HAP-1 (cell line): ENCODE measurements around the gene CCDC183.
A peak's percentile ranks its signal among the peaks of the same experiment; 100 is the strongest.
"Not testable (repeated sequence)": the region's sequence is repeated elsewhere in the genome, so short reads cannot be mapped to it uniquely, and the experiment has no call there.

Source experiments
- DNase-seq, 2 experiments: peaks; one replicate each; pipeline ENCODE4 v3.0.0-alpha.2; 2016 to 2020; ENCODE audit warnings: low spot score in 2 of 2
- H3K27me3 ChIP-seq: fragments of 250-450 bp; sonication (Bioruptor Pico); 2 replicates; pipeline ENCODE4 v1.5.1; 2020; ENCODE audit warnings: low read depth, mild to moderate bottlenecking, moderate library complexity
- H3K36me3 ChIP-seq: fragments of 250-450 bp; sonication (Bioruptor Pico); replicated peaks from 2 replicates; pipeline ENCODE4 v1.5.1; 2020; ENCODE audit warnings: mild to moderate bottlenecking
- H3K4me1 ChIP-seq: fragments of 250-450 bp; sonication (Bioruptor Pico); 2 replicates; pipeline ENCODE4 v1.5.1; 2020; ENCODE audit warnings: mild to moderate bottlenecking
- H3K4me3 ChIP-seq: fragments of 250-450 bp; sonication (Bioruptor Pico); 2 replicates; pipeline ENCODE4 v1.5.1; 2020; ENCODE audit warnings: mild to moderate bottlenecking, moderate library complexity
- H3K9me3 ChIP-seq: fragments of 250-450 bp; sonication (Bioruptor Pico); 2 replicates; pipeline ENCODE4 v1.5.1; 2020; ENCODE audit warnings: mild to moderate bottlenecking, moderate library complexity
- in situ Hi-C: fragments of 300-500 bp; cut with MboI; formaldehyde crosslinking; loops from 3 replicates; pipeline ENCODE4 v1.14.3; 2020; ENCODE audit warnings: low sequenced_read_pairs, inconsistent platforms, mixed read lengths

Gene CCDC183

DNA sequence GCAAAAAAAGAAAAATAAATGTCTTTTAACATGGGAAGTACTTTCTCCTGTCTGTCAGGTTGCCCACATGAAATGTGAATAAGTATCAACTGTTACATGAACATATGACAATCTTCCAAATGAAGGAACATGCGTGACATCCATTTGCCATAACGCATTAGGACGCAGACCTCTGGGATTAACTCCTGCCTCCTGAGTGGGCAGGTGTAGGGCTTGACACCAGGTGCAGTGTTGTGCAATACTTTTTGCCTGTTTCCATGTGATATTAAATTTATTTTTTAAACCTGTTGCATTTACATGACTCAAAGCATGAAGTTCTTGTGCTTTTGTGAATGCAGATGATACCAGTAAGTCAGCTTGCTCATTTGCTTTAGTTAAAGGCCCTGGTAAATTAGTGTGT, 13.7 kb upstream of the CCDC183 start:
- H3K4me1 ChIP-seq: peaks cover under 1% of the 10 kb centered on the region; the same call in 1 of the 2 replicates
- H3K36me3 ChIP-seq: no peaks in the 10 kb centered on the region
- in situ Hi-C loops: loop anchor here (10.0 to 25.0 kb wide), 2 partner anchors 252 to 455 kb away; partner anchors contain the start of genes CYSRT1, FUT7, RNF224 and SLC34A3
- no peak for DNase-seq
- no peaks in the 10 kb centered on the region for H3K9me3 ChIP-seq
- H3K27me3 ChIP-seq: peaks cover 16% of the 10 kb centered on the region
- H3K4me3 ChIP-seq: no peak overlapping the region

DNA sequence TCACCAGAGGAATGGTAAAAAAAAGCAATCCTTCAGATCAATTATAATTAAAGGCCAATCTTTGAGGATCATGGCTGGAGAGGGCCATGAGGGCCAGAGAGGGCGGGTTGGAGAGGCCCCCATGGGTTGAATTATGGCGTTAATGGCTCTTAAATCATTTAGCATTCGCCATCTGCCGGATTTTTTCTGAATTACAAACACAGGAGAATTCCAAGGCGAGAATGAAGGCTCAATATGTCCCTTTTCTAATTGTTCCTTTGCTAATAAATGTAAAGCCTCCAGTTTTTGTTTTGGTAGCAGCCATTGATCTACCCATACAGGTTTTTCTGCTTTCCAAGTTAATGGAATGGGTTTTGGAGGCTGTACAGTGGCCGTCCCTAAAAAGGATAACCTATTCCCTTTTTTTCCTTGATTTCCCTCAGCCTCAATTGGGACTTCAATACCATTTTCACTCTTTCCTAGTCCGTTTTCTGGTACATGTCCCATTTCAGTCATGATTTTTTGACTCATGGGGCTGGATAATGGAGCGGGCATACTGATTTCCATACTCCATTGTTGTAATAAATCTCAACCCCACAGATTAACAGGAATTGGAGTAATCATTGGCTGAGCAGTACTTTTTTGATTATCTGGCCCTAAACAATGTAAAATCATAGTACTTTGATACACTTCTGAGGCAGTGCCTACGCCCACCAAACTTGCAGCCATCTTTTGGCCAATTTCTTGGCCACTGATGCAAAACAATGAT, 11.7 kb upstream of the CCDC183 start:
- in situ Hi-C loops: loop anchor here (10.0 to 25.0 kb wide), 2 partner anchors 250 to 453 kb away; partner anchors contain the start of genes CYSRT1, FUT7, RNF224 and SLC34A3
- H3K4me3 ChIP-seq: no peak overlapping the region
- peak in 1 of 2 experiments; percentile 61 for DNase-seq
- no peaks in the 10 kb centered on the region for H3K36me3 ChIP-seq
- H3K4me1 ChIP-seq: peaks cover 9% of the 10 kb centered on the region
- peaks cover 6% of the 10 kb centered on the region for H3K27me3 ChIP-seq
- no peaks in the 10 kb centered on the region for H3K9me3 ChIP-seq

GRCh38 chr9:136784997-136785361, 11.2 kb upstream of the CCDC183 start:
- H3K9me3 ChIP-seq: no peaks in the 10 kb centered on the region
- in situ Hi-C loops: loop anchor here (10.0 to 25.0 kb wide), 2 partner anchors 250 to 452 kb away; partner anchors contain the start of genes CYSRT1, FUT7, RNF224 and SLC34A3

GRCh38 chr9:136785565-136786355, 10.4 kb upstream of the CCDC183 start:
- H3K27me3 ChIP-seq, H3K4me3 ChIP-seq, DNase-seq, H3K36me3 ChIP-seq, H3K9me3 ChIP-seq: not testable (repeated sequence)
- H3K4me1 ChIP-seq: peaks cover 12% of the 10 kb centered on the region
- in situ Hi-C loops: loop anchor here (10.0 to 25.0 kb wide), 2 partner anchors 249 to 452 kb away; partner anchors contain the start of genes CYSRT1, FUT7, RNF224 and SLC34A3

More at GRCh38 chr9:136784997-136785361, 11.2 kb upstream of the CCDC183 start:
- Histone ChIP-seq H3K4me3 (no peak overlapping the region), H3K4me1 (peaks cover 9% of the 10 kb centered on the region), H3K27me3 (peaks cover 2% of the 10 kb centered on the region), H3K36me3 (no peaks in the 10 kb centered on the region)
- no peak for DNase-seq

- no peaks in the 10 kb centered on the region for H3K9me3 ChIP-seq
- peaks cover 12% of the 10 kb centered on the region for H3K4me1 ChIP-seq
- in situ Hi-C loops: loop anchor here (10.0 to 25.0 kb wide), 2 partner anchors 248 to 451 kb away; partner anchors contain the start of genes CYSRT1, FUT7, RNF224 and SLC34A3
- H3K27me3 ChIP-seq: no peaks in the 10 kb centered on the region
- no peak overlapping the region for H3K4me3 ChIP-seq
- H3K36me3 ChIP-seq: no peaks in the 10 kb centered on the region
- DNase-seq: no peak
Measured at GRCh38 chr9:136786451-136786850, 9.7 kb upstream of the CCDC183 start.

DNA sequence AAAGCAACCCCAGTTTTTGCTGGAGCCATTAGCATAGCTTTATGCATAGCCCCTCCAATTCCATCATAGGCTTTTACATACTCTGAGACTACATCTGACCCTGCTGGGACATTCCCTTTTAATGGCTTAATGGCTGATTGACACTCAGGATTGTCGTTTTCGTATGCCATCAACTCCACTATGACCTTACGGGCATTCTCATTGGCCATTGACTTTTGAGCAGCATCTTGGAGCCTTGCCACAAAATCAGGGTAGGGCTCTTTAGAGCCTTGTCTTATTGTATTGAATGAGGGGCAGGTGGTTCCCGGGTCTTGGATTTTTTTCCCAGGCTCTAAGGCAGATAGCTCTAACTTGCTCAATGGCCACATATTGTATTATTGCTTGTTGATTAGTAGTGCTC, 9.2 kb upstream of the CCDC183 start:
- H3K9me3 ChIP-seq, H3K27me3 ChIP-seq, H3K4me3 ChIP-seq, H3K36me3 ChIP-seq, DNase-seq: not testable (repeated sequence)
- in situ Hi-C loops: loop anchor here (10.0 to 25.0 kb wide), 2 partner anchors 248 to 450 kb away; partner anchors contain the start of genes CYSRT1, FUT7, RNF224 and SLC34A3
- H3K4me1 ChIP-seq: peaks cover 12% of the 10 kb centered on the region

DNA sequence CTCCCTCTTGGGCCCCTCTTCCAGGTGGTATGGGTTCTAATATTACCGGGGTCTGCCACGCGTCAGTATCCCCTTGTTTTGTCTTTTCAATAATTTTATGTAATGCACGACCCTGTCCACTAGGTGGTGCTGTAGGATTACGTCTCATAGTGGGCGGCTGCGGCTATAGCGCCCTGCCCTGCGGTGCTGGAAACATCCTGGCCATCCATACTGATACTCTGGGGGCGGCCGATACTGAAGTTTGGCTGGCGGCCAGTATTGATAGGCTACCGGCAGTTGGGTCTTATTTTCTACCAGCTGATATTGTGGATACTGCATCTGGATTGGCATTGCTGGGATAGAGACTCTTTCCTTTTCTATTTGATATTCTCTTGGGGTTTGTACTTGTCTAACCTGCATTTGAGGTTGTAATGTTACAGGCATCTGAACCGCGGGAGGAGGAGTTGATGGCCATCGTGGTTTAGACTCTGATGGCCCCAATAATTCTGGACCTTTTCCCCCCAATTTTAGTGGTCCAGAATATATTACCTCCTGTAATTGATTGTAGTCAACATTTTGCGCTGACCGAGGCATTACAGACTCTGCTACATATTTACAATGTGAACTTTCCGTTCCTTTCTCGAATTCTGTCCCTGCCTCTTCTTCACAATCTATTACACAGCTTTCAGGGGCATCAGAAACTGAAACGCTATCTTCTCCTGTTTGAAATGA, 8.3 kb upstream of the CCDC183 start:
- DNase-seq: peak; percentile 51 to 81
- no peak overlapping the region for H3K4me3 ChIP-seq
- in situ Hi-C loops: loop anchor here (10.0 to 25.0 kb wide), 2 partner anchors 247 to 449 kb away; partner anchors contain the start of genes CYSRT1, FUT7, RNF224 and SLC34A3
- H3K36me3 ChIP-seq: no peaks in the 10 kb centered on the region
- peaks cover 12% of the 10 kb centered on the region for H3K4me1 ChIP-seq
- no peaks in the 10 kb centered on the region for H3K27me3 ChIP-seq
- H3K9me3 ChIP-seq: no peaks in the 10 kb centered on the region

DNA sequence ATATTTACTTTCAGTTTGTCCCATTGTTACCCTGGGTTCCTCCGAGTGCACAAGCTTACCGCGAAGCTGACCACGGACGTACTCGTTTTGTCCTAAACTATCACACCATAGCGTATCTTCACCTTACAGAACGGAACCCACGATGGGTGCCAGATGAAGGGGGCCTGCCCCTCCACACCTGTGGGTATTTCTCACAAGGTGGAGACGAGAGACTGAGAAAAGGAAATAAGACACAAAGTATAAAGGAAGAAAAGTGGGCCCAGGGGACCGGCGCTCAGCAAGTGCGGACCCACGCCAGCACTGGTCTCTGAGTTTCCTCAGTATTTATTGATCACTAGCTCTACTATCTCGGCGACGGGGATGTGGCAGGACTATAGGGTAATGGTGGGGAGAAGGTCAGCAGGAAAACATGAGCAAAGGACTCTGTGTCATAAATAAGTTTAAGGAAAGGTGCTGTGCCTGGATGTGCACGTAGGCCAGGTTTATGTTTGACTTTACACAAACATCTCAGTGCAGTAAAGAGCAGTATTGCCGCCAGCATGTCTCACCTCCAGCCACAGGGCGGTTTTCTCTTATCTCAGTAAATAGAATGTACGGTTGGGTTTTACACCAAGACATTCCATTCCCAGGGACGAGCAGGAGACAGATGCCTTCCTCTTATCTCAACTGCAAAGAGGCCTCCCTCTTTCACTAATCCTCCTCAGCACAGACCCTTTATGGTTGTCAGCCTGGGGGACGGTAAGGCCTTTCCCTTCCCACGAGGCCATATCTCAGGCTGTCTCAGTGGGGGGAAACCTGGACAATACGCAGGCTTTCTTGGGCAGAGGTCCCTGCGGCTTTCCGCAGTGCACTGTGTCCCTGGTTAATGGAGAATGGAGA, 7.3 kb upstream of the CCDC183 start:
- H3K4me3 ChIP-seq, H3K36me3 ChIP-seq, H3K9me3 ChIP-seq, H3K27me3 ChIP-seq, DNase-seq: not testable (repeated sequence)
- in situ Hi-C loops: loop anchor here (10.0 to 25.0 kb wide), 2 partner anchors 246 to 448 kb away; partner anchors contain the start of genes CYSRT1, FUT7, RNF224 and SLC34A3
- H3K4me1 ChIP-seq: peaks cover 12% of the 10 kb centered on the region

DNA sequence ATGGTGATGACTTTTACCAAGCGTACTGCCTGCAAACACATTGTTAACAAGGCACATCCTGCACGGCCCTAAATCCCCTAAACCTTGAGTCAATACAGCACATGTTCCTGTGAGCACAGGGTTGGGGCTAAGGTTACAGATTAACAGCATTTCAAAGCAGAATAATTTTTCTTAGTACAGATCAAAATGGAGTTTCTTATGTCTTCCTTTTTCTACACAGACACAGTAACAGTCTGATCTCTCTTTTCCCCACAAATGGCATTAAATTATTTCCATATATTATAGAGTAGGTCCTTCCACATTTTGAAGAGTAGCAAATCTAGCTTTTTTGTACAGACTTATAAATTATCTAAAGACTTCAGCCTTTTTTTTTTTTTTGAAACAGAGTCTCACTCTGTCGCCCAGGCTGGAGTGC, 6.6 kb upstream of the CCDC183 start:
- no peak overlapping the region for H3K4me3 ChIP-seq
- DNase-seq: no peak
- no peaks in the 10 kb centered on the region for H3K36me3 ChIP-seq
- H3K27me3 ChIP-seq: no peaks in the 10 kb centered on the region
- peaks cover 12% of the 10 kb centered on the region for H3K4me1 ChIP-seq
- in situ Hi-C loops: loop anchor here (10.0 to 25.0 kb wide), 2 partner anchors 245 to 448 kb away; partner anchors contain the start of genes CYSRT1, FUT7, RNF224 and SLC34A3
- H3K9me3 ChIP-seq: no peaks in the 10 kb centered on the region

GRCh38 chr9:136790640-136791515, 5.3 kb upstream of the CCDC183 start, which contains the start of gene TMEM141:
Gene TMEM141 (plus strand): TSS chr9:136791344. CDS start chr9:136791371, 27 bp downstream.
- in situ Hi-C loops: loop anchor here (25.0 kb wide), 1 partner anchor 446 kb away; the partner anchor contains the start of genes CYSRT1, RNF224, SLC34A3 and TUBB4B
- Histone ChIP-seq H3K9me3 (no peaks in the 10 kb centered on the region), H3K4me1 (peaks cover 12% of the 10 kb centered on the region), H3K36me3 (no peaks in the 10 kb centered on the region), H3K4me3 (peak within 1 kb of the TSS; percentile 61), H3K27me3 (no peaks in the 10 kb centered on the region)
- peak; percentile 99 to 100 for DNase-seq

DNA sequence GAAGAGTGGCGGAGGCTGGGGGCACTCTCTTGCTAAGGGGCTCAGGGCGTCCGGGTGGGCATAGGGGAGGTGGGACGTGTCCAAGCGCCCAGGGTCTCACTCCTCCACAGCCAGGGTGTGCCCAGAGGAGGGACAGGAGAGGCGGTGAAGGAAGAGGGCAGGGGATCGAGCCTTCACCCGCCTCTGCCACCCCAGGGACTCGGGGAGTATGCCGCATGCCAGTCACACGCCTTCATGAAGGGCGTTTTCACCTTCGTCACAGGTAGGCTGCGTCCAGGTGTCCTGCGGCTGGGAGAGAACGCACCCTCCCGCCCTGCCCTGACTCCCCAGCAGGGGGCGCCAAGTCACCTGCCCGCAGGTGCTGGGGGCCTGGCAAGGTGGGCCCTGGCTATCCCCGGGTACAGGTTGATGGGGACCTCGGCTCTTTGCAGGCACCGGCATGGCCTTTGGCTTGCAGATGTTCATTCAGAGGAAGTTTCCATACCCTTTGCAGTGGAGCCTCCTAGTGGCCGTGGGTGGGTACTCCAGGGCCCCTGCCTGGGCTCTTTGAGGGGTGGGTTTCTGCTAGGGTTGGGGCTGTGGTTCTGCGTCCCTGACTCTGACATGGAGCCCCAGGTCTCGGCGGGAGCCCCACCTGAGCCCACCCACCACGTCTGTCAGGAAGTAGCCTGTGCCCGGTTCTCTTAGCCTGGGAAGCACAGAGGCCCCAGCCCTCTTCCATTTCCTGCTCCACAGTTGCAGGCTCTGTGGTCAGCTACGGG, 4.4 kb upstream of the CCDC183 start:
- in situ Hi-C loops: loop anchor here (25.0 kb wide), 1 partner anchor 446 kb away; the partner anchor contains the start of genes CYSRT1, RNF224, SLC34A3 and TUBB4B
- H3K4me1 ChIP-seq: peaks cover 12% of the 10 kb centered on the region
- DNase-seq: peak in 1 of 2 experiments; percentile 78

More for the DNA sequence above, 4.4 kb upstream of the CCDC183 start:
- H3K27me3 ChIP-seq: no peaks in the 10 kb centered on the region
- peak overlapping the region; percentile 61 for H3K4me3 ChIP-seq
- no peaks in the 10 kb centered on the region for H3K9me3 ChIP-seq
- H3K36me3 ChIP-seq: no peaks in the 10 kb centered on the region
